LNCaP clone FGC (cell line): ENCODE measurements around the gene PDCD1.

Experiments
- DNase-seq: peaks from one replicate; pipeline ENCODE4 v3.0.0-alpha.2; 2011; ENCODE audit warnings: low read depth
- H3K4me3 ChIP-seq: 2 replicates; pipeline ENCODE4 v1.5.1; 2011; ENCODE audit warnings: mild to moderate bottlenecking, low read depth, low read length, control low read depth
- CTCF ChIP-seq: IDR thresholded peaks from 2 replicates; pipeline ENCODE4 v1.5.1; 2012; ENCODE audit warnings: mild to moderate bottlenecking; ENCODE audit not compliant: control insufficient read depth, insufficient read depth; ENCODE audit errors: extremely low read depth

Gene PDCD1

DNA sequence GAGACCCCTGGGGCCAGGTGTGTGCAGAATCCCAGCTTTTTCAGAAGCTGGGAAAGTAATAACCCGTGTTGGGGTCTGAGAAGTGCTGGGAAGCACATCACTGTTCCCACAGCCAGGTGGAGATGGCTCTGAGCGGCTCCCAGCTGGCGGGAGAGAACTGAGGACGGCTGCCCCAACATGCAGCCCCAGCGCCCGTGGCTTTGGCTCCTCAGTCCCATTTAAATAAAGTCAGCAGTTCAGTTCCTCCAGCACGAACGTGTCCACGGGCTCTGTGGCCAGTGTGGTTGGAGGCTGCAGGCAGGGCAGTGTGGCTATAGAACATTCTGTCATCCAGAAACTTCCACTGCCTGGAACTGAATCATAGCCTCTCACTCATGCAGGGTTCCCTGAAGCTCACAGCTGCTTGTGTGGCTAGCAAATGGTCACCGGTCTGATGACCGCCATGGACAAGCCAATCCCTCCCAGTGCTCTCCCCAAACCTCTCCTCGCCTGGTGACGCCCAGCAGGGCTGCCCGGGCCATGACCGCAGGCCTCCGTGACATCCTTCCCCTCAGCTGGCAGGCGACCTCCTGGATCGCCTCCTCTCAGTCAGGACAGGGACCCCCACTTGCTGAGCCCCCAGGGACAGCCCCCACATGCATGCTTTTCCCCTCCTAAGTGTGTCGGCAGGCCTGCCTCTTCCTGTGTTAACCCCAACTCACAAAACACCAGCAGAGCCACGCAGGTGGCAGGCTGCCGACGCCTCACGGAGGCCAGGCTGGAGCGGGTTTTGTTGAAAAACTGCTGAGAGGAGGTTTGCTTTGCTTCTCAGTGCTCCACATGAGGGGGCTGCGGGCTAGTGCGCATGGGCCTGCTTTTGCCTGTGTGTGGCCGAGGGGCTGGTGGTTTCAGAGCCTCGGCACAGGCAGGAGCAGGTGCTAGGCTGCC, 12.2 kb upstream of the PDCD1 start:
- TF ChIP-seq CTCF: no peak
- no peak overlapping the region for H3K4me3 ChIP-seq
- no peak for DNase-seq

- TF ChIP-seq CTCF: no peak
- DNase-seq: no peak
- no peak overlapping the region for H3K4me3 ChIP-seq
Measured at GRCh38 chr2:241870081-241870541, 11.4 kb upstream of the PDCD1 start.

- DNase-seq: no peak
- H3K4me3 ChIP-seq: no peak within 1 kb of the TSS
- no peak for TF ChIP-seq CTCF
Measured at GRCh38 chr2:241869087-241869961, 10.6 kb upstream of the PDCD1 start, which contains the start of gene RTP5. Gene RTP5 (plus strand): TSS chr2:241869729. CDS start chr2:241869757, 28 bp downstream.

DNA sequence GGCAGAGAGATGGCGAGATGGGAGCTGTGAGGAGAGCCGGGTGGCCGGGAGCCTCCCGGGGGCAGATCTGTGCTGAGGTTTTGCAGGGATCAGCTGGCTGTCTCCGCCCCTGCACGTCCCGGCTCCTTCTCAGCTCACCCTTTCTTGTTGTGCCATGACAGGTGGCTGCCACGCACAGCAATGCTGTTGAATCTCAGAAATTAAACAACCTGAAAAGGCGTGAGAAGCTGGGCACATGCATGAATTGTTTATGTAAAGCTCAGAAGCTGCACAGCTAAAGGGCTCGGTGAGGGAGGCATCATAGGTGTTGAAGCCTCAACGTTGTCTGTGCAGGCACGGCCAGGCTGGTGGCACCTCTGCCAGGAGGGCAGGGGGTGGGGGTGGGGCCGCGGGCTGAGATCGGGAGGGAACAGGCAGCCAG, 10.0 kb upstream of the PDCD1 start:
- DNase-seq: no peak
- no peak for TF ChIP-seq CTCF
- no peak overlapping the region for H3K4me3 ChIP-seq

DNA sequence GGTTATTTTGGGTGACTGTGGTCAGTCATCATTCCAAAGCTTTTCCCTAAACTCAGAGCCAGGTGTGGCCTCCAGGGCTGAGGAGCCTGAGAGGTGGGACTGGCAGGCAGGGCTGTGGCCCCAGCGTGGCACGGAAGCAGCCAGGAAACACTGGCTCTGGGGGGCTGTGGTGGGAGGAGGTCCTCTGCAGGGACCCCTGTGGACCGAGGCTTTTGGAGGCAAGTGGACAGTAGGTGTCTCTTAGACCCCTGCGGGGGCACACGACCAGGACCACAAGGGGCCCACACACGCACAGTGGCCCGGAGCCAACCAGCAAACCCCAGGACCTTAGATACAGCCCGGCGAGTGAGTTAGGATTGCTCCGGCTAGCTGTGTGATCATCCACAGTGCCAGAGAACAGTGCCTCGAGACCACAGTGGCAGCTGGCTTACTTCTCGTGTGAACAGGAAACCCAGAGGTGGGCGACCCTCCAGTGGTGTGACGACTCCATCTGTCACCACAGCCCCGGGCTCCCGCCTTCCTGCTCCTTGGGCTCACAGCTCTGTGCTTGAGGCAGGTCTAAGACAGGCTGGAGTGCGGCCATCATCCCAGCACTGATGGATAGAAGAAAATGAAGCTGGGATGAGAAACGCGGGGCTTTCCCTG, 9.2 kb upstream of the PDCD1 start:
- no peak for DNase-seq
- H3K4me3 ChIP-seq: no peak overlapping the region
- no peak for TF ChIP-seq CTCF

DNA sequence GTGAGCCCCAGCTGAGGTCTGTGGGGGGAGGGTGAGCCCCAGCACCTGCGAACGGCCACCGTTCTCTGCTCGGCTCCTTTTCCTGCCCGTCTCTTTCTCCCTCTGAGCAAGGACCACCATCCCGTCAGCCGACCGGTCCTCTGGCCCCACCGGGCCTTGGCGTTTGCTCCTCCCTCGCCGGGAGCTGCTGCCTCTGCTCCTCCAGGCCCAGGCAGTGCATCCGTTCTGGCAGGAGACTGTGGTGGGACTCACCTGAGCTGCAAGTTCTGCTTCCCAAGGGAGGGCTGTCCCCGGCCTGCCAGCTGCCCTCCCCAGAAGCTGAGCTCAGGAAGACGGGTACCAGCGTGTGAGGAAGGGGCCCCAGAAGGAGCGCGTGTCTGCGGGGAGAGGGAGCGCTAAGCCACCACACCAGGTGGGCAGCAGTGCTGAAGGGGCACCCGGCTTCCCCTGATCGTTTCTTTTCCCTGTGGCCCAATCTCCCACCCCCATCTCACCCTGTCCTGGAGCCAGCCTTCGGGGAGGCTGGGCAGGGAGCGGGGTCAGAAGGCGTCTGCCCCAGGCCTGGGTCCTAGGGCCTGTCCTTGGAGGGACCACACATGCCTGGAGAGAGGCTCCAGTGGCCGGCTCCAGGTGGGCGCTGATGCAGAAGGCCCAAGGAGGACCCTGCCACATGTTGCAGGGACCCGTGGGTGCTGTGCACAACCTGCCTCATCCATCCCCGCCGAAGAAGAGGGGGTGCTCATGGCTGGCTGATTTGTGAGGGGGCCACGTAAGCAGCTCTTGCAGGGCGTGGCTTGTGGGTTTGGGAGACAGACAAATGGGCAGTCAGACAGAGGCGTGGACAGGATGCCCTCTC, 8.3 kb upstream of the PDCD1 start:
- no peak for TF ChIP-seq CTCF
- no peak overlapping the region for H3K4me3 ChIP-seq
- DNase-seq: no peak
